Panc1 (cell line): Measurements from ENCODE around the gene TMEM229B. TPM values are rescaled to one million over a fixed set of nuclear protein-coding genes. Genes with fewer than 3 reads are reported as not detected.

ENCODE experiments used
- ATAC-seq: fragments of 200-7000 bp; cut with Tn5 transposase; 2 replicates; pipeline ENCODE4 v1.9.1; 2020; ENCODE audit warnings: mild to moderate bottlenecking, moderate library complexity
- BruUV-seq: library from RNA; stranded (reverse); fragments of 400-500 nt; replicated peaks from 2 replicates; lab custom pipeline; 2021; lab: Mats Ljungman, UMichigan
- CTCF ChIA-PET: fragments of 300-600 bp; sonication (Branson Sonifier 250); formaldehyde crosslinking; loops from one replicate; lab custom pipeline; 2022; ENCODE audit warnings: antibody characterized with exemption; lab: Charles Lee
- POLR2A ChIA-PET: fragments of 300-600 bp; sonication (Branson Sonifier 250); formaldehyde crosslinking; loops from one replicate; lab custom pipeline; 2022; ENCODE audit warnings: antibody characterized with exemption; lab: Charles Lee
- DNase-seq: peaks from one replicate; pipeline ENCODE4 v3.0.0-alpha.2; 2010; ENCODE audit warnings: low read depth, low spot score
- H3K27ac ChIP-seq: 2 replicates; pipeline ENCODE4 v1.5.1; 2011; ENCODE audit warnings: mild to moderate bottlenecking, low read length, inconsistent platforms
- H3K27me3 ChIP-seq: fragments of 200-500 bp; sonication (Bioruptor generic); 2 replicates; pipeline ENCODE4 v1.6.0; 2014; ENCODE audit warnings: low read length, inconsistent platforms; ENCODE audit not compliant: control insufficient read depth, insufficient read depth
- H3K36me3 ChIP-seq: fragments of 200-500 bp; sonication (Bioruptor generic); 2 replicates; pipeline ENCODE4 v1.5.1; 2014; ENCODE audit warnings: inconsistent platforms, mild to moderate bottlenecking, low read length, moderate library complexity; ENCODE audit not compliant: control insufficient read depth, insufficient read depth
- H3K4me1 ChIP-seq: 2 replicates; pipeline ENCODE4 v1.5.1; 2011; ENCODE audit warnings: inconsistent platforms, mild to moderate bottlenecking, low read length, moderate library complexity; ENCODE audit not compliant: control insufficient read depth, insufficient read depth
- H3K4me3 ChIP-seq, 2 experiments: 2 replicates each; pipeline ENCODE4 v1.5.1; 2011 to 2012; ENCODE audit warnings: low read depth in 2 of 2, low read length in 2 of 2, mild to moderate bottlenecking in 2 of 2, inconsistent platforms in 1 of 2, moderate library complexity in 1 of 2
- H3K9me3 ChIP-seq: fragments of 200-500 bp; sonication (Bioruptor generic); 2 replicates; pipeline ENCODE4 v1.5.1; 2014; ENCODE audit warnings: low read depth, mild to moderate bottlenecking, inconsistent platforms, low read length, moderate library complexity; ENCODE audit not compliant: control insufficient read depth, insufficient read depth
- POLR2AphosphoS5 ChIP-seq: IDR thresholded peaks from 2 replicates; pipeline ENCODE4 v1.6.1; 2012; ENCODE audit warnings: mild to moderate bottlenecking, low read depth, low read length, moderate library complexity
- SIN3A ChIP-seq: IDR thresholded peaks from 2 replicates; pipeline ENCODE4 v1.6.1; 2012; ENCODE audit warnings: low read depth, mild to moderate bottlenecking, low read length, moderate library complexity, borderline replicate concordance; ENCODE audit not compliant: insufficient read depth
- TCF7L2 ChIP-seq: IDR thresholded peaks from 2 replicates; pipeline ENCODE4 v1.6.1; 2011; ENCODE audit warnings: mild to moderate bottlenecking, low read depth, low read length, inconsistent platforms
- in situ Hi-C: cut with HindIII; loops from 2 replicates; pipeline ENCODE4 v1.10.0; 2016; ENCODE audit warnings: low sequenced_read_pairs, low pct_unique_long_range_greater_than_20kb
- intact Hi-C: fragments of 100-400 bp; cut with micrococcal nuclease; formaldehyde crosslinking; loops from one replicate; pipeline ENCODE4 v1.10.0; 2022; ENCODE audit not compliant: unreplicated experiment
- total RNA-seq: library from RNA; stranded (reverse); gene quantifications from one replicate; pipeline ENCODE4 v1.2.1, GENCODE V29; 2021; ENCODE audit not compliant: unreplicated experiment
- TF ChIP-seq, protein P1 (sequence below), 2 experiments: IDR thresholded peaks; 2 replicates each; pipeline ENCODE4 v1.6.1; 2011 to 2012; ENCODE audit warnings: low read depth in 2 of 2, control low read depth in 1 of 2, low read length in 1 of 2, mild to moderate bottlenecking in 1 of 2, moderate library complexity in 1 of 2; ENCODE audit not compliant: insufficient read depth in 1 of 2
- TF ChIP-seq, protein P2 (sequence below): fragments of 450-650 bp; IDR thresholded peaks from 2 replicates; pipeline ENCODE4 v1.5.1; 2017; ENCODE audit warnings: mild to moderate bottlenecking

Gene TMEM229B
- total RNA-seq, 1 experiment from 2014 or later = 1.6 TPM

DNA sequence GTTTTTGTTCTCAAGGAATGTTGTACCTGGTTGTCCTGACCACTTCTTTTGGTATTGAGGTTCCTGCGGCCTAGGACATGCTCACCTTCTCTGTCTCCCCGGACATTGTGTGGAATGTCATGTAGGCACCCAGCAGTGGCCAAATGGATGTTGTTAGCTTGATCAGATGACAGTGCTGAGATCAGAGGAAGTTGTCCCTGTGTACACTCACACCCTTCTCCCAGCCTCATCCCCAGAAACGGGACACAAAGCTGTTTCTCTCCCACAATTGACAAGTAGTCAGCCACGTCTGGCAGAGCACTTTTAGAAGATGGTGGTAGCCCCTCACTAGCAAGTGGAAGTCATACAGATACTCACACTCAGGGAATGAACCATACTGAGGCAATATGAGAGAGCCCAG is 47.6 kb upstream of the TMEM229B start:
- no peaks in the 10 kb centered on the region for H3K27me3 ChIP-seq
- intact Hi-C loops (no loop called here), in situ Hi-C loops (no loop called here)
- H3K4me3 ChIP-seq = no peak overlapping the region
- no TSS peak for BruUV-seq
- H3K4me1 ChIP-seq = no peaks in the 10 kb centered on the region
- TF ChIP-seq POLR2AphosphoS5 = no peak
- TF ChIP-seq SIN3A = no peak
- TF ChIP-seq TCF7L2 = no peak
- TF ChIP-seq, protein P1, sequence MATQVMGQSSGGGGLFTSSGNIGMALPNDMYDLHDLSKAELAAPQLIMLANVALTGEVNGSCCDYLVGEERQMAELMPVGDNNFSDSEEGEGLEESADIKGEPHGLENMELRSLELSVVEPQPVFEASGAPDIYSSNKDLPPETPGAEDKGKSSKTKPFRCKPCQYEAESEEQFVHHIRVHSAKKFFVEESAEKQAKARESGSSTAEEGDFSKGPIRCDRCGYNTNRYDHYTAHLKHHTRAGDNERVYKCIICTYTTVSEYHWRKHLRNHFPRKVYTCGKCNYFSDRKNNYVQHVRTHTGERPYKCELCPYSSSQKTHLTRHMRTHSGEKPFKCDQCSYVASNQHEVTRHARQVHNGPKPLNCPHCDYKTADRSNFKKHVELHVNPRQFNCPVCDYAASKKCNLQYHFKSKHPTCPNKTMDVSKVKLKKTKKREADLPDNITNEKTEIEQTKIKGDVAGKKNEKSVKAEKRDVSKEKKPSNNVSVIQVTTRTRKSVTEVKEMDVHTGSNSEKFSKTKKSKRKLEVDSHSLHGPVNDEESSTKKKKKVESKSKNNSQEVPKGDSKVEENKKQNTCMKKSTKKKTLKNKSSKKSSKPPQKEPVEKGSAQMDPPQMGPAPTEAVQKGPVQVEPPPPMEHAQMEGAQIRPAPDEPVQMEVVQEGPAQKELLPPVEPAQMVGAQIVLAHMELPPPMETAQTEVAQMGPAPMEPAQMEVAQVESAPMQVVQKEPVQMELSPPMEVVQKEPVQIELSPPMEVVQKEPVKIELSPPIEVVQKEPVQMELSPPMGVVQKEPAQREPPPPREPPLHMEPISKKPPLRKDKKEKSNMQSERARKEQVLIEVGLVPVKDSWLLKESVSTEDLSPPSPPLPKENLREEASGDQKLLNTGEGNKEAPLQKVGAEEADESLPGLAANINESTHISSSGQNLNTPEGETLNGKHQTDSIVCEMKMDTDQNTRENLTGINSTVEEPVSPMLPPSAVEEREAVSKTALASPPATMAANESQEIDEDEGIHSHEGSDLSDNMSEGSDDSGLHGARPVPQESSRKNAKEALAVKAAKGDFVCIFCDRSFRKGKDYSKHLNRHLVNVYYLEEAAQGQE (IDR thresholded peaks at IDR 0.05; ENCODE audit: insufficient read depth in 1 of 2, low read depth in 2 of 2, low read length in 1 of 2) = no peak
- TF ChIP-seq, protein P2, sequence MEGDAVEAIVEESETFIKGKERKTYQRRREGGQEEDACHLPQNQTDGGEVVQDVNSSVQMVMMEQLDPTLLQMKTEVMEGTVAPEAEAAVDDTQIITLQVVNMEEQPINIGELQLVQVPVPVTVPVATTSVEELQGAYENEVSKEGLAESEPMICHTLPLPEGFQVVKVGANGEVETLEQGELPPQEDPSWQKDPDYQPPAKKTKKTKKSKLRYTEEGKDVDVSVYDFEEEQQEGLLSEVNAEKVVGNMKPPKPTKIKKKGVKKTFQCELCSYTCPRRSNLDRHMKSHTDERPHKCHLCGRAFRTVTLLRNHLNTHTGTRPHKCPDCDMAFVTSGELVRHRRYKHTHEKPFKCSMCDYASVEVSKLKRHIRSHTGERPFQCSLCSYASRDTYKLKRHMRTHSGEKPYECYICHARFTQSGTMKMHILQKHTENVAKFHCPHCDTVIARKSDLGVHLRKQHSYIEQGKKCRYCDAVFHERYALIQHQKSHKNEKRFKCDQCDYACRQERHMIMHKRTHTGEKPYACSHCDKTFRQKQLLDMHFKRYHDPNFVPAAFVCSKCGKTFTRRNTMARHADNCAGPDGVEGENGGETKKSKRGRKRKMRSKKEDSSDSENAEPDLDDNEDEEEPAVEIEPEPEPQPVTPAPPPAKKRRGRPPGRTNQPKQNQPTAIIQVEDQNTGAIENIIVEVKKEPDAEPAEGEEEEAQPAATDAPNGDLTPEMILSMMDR = no peak
- H3K9me3 ChIP-seq = no peaks in the 10 kb centered on the region
- DNase-seq (no peak), ATAC-seq (no peak)
- CTCF ChIA-PET = no interaction called here
- H3K27ac ChIP-seq = no peak overlapping the region
- POLR2A ChIA-PET = interaction anchor here (0.6 kb wide), 1 partner anchor 13 kb away, joined by 6 read pairs; no protein-coding TSS in a partner anchor
- no peaks in the 10 kb centered on the region; the same call in 1 of the 2 replicates for H3K36me3 ChIP-seq

DNA sequence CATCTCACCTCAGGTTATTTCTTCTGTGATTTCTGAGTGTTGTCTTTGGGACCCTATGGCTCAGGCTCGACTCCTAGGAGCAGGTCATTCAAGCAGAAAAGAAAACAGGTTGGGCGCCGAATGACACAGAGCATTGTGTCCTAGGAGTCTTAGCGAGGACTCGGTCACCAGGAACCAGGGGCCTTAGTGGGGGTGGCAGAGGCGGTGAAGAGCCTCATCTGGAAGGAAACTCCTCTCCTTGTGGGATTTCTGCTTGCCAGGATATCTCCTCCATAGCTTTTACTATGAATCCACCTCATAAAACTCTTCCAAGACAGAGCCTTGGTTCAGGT is 45.2 kb upstream of the TMEM229B start:
- peak overlapping the region; percentile 52 to 54 for H3K4me3 ChIP-seq
- H3K27me3 ChIP-seq = no peaks in the 10 kb centered on the region
- CTCF ChIA-PET = no interaction called here
- H3K4me1 ChIP-seq = no peaks in the 10 kb centered on the region
- no peaks in the 10 kb centered on the region; the same call in 1 of the 2 replicates for H3K36me3 ChIP-seq
- BruUV-seq = no TSS peak
- TF ChIP-seq, protein P2 = no peak
- TF ChIP-seq TCF7L2 (no peak), SIN3A (no peak), POLR2AphosphoS5 (no peak)
- TF ChIP-seq, protein P1 (IDR thresholded peaks at IDR 0.05; ENCODE audit: insufficient read depth in 1 of 2, low read depth in 2 of 2, low read length in 1 of 2) = no peak
- ATAC-seq = peak; percentile 18; the same call in 1 of the 2 replicates
- POLR2A ChIA-PET = no interaction called here
- H3K9me3 ChIP-seq = no peaks in the 10 kb centered on the region
- no peak for DNase-seq
- in situ Hi-C loops = no loop called here
- intact Hi-C loops = no loop called here
- peak overlapping the region; percentile 34; the same call in 1 of the 2 replicates for H3K27ac ChIP-seq
